ENCODE measurements around the gene DENND2C. TPM values are rescaled to one million over a fixed set of nuclear protein-coding genes. Genes with fewer than 3 reads are reported as not detected.

DENND2C gene
- total RNA-seq, 1 donor from 2014 or later: 0.79 TPM

- no peak for TF ChIP-seq CTCF (conservative IDR thresholded peaks at IDR 0.05)
- peaks cover 4% of the 10 kb centered on the region for H3K4me1 Mint-ChIP-seq
- no peak for DNase-seq (ENCODE audit: low read depth, low spot score)
- no peak overlapping the region for H3K27ac Mint-ChIP-seq (ENCODE audit: unreplicated experiment)
- H3K27me3 Mint-ChIP-seq (ENCODE audit: low read depth): peaks cover 60% of the 10 kb centered on the region
- H3K4me3 Mint-ChIP-seq: no peak overlapping the region
- no peaks in the 10 kb centered on the region for H3K9me3 Mint-ChIP-seq
- no peaks in the 10 kb centered on the region for H3K36me3 Mint-ChIP-seq (ENCODE audit: low read depth)
Observed at GRCh38 chr1:114668373-114668772, 1.5 kb downstream of the DENND2C start.

DNA sequence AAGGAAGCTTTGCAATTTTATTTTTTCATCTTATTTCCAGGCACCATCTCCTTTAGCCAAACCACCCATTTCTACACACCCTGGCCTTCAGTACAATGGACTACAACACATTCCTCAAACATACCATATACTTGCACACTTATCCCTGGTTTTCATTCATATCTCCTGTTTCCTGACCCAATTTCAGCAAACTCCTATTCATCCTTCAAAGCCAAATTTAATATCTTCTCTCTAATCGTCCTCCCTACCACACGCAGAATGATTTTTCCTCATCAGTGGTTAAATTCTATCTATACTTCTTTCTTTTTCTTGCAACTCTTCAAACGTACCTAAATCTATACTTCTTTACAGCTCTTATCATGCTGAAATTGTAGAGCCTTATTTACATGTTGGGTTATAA is 2.9 kb downstream of the DENND2C start:
- Mint-ChIP-seq H3K4me3 (no peak overlapping the region), H3K27me3 (ENCODE audit: low read depth) (peaks cover 52% of the 10 kb centered on the region), H3K36me3 (ENCODE audit: low read depth) (no peaks in the 10 kb centered on the region), H3K27ac (ENCODE audit: unreplicated experiment) (no peak overlapping the region), H3K9me3 (no peaks in the 10 kb centered on the region), H3K4me1 (peaks cover 4% of the 10 kb centered on the region)
- no peak for DNase-seq (ENCODE audit: low read depth, low spot score)
- no peak for TF ChIP-seq CTCF (conservative IDR thresholded peaks at IDR 0.05)

DNA sequence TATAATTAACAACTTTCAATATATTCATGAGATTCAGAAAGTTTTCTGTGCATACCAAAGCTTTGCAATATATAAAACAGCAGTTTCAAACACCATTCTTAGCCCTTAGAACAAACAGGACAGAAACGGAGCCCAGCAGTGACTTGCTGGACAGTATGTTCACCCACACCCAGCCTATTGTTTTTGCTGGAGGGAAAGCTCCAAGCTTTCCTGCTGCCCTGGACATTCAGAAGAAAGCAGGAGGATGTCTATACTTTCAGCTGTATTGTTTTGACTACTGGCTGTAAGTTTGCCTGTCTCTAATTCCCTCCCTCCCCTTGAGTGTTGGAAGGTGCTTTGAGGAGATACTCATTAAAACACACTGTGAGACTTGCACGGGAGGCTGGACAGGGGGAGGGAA is 9.6 kb downstream of the DENND2C start:
- Mint-ChIP-seq H3K27me3 (ENCODE audit: low read depth) (peaks cover 37% of the 10 kb centered on the region), H3K27ac (ENCODE audit: unreplicated experiment) (no peak overlapping the region), H3K4me1 (no peaks in the 10 kb centered on the region), H3K9me3 (no peaks in the 10 kb centered on the region), H3K36me3 (ENCODE audit: low read depth) (no peaks in the 10 kb centered on the region), H3K4me3 (no peak overlapping the region)
- no peak for DNase-seq (ENCODE audit: low read depth, low spot score)
- TF ChIP-seq CTCF (conservative IDR thresholded peaks at IDR 0.05): no peak

DNA sequence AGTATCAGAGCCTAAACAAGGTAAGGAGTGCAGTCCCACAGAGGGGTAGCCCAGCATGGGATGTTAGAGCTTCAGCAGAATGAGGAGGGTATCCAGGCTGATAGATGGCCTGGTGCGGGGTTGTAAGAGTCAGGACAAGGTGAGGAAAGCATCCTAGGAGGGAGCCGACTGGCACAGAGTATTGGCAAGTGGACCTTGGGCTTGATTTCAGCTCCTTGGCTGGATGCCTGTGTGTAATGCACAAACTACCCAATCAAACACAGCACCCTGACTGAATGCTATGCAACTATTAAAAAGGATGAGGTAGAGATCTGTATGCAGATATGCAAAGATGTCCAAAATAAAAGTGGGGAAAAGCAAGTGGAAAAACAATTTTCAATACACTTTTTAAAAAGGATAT is 18.0 kb downstream of the DENND2C start:
- DNase-seq (ENCODE audit: low read depth, low spot score): no peak
- Mint-ChIP-seq H3K27me3 (ENCODE audit: low read depth) (peaks cover 3% of the 10 kb centered on the region), H3K36me3 (ENCODE audit: low read depth) (no peaks in the 10 kb centered on the region), H3K27ac (ENCODE audit: unreplicated experiment) (no peak overlapping the region), H3K4me1 (no peaks in the 10 kb centered on the region), H3K9me3 (no peaks in the 10 kb centered on the region), H3K4me3 (no peak overlapping the region)
- TF ChIP-seq CTCF (conservative IDR thresholded peaks at IDR 0.05): no peak

DNA sequence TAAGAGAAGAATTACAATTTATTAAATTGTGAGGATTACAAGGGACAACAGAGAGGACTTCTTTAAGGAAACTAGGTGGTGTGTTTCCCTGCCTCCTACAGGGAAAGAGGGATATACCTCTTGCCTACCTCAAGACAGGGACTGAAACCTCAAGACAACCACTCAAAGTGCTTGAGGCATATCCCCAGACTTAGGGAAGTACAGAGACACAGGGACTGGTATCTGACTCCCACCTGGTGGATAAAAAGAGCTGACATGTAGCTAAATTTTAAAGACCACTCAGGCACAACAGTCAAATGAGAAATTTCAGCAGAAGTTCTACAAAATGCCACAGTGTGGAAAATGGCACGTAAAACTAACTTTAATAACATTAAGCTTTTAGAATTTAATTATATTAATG is 21.3 kb downstream of the DENND2C start:
- no peaks in the 10 kb centered on the region for H3K36me3 Mint-ChIP-seq (ENCODE audit: low read depth)
- no peak for TF ChIP-seq CTCF (conservative IDR thresholded peaks at IDR 0.05)
- no peak overlapping the region for H3K4me3 Mint-ChIP-seq
- no peaks in the 10 kb centered on the region for H3K9me3 Mint-ChIP-seq
- no peak overlapping the region for H3K27ac Mint-ChIP-seq (ENCODE audit: unreplicated experiment)
- peaks cover 4% of the 10 kb centered on the region for H3K27me3 Mint-ChIP-seq (ENCODE audit: low read depth)
- H3K4me1 Mint-ChIP-seq: no peaks in the 10 kb centered on the region
- no peak for DNase-seq (ENCODE audit: low read depth, low spot score)

DNA sequence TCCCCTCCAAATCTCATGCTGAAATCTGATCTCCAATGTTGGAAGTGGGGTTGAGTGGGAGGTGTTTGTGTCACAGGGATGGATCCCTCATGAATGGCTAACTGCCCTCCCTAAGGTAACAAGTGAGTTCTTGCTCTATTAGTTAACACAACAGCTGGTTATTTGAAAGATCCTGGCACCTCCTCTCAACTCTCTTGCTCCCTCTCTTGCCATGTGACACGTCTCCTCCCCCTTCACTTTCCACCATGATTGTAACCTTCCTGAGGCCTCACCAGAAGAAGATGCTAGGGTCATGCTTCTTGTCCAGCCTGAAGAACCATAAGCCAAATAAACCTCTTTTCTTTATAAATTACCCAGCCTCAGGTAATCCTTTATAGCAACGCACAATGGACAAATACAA is 28.5 kb downstream of the DENND2C start:
- no peak for DNase-seq (ENCODE audit: low read depth, low spot score)
- Mint-ChIP-seq H3K4me1 (no peaks in the 10 kb centered on the region), H3K27ac (ENCODE audit: unreplicated experiment) (no peak overlapping the region), H3K27me3 (ENCODE audit: low read depth) (peaks cover 14% of the 10 kb centered on the region), H3K9me3 (no peaks in the 10 kb centered on the region), H3K4me3 (no peak overlapping the region), H3K36me3 (ENCODE audit: low read depth) (no peaks in the 10 kb centered on the region)
- TF ChIP-seq CTCF (conservative IDR thresholded peaks at IDR 0.05): no peak

All from neural crest cell (in vitro differentiated cells).